A549 (cell line): ENCODE data around the gene DUSP28. TPM values are rescaled to one million over a fixed set of nuclear protein-coding genes. Genes with fewer than 3 reads are reported as not detected.

Experiments used
- ATAC-seq, 2 experiments: fragments of 200-7000 bp in 1 of 2; fragments of >200 bp in 1 of 2; cut with Nextera tagmentation in 1 of 2; cut with Tn5 transposase in 1 of 2; 3 replicates each; pipeline versions ENCODE4 v1.8.0 to v1.9.1; 2018 to 2020; ENCODE audit warnings: mild to moderate bottlenecking in 1 of 2, moderate library complexity in 1 of 2
- CTCF ChIA-PET: fragments of 300-600 bp; sonication (Branson Sonifier 250); formaldehyde crosslinking; extraction: SDS; loops from one replicate; lab custom pipeline; 2021; ENCODE audit warnings: antibody characterized with exemption, inconsistent platforms; lab: Yijun Ruan, JAX
- POLR2A ChIA-PET: fragments of 350-600 bp; formaldehyde crosslinking; extraction: SDS; loops from one replicate; lab custom pipeline; 2021; ENCODE audit warnings: antibody characterized with exemption, inconsistent platforms; lab: Yijun Ruan, JAX
- DNase-seq, 2 experiments: peaks; one replicate each; pipeline versions ENCODE4 v3.0.0 to v3.0.0-alpha.2; 2011 to 2016; ENCODE audit warnings: low read depth in 1 of 2, low spot score in 1 of 2
- FAIRE-seq: peaks from 2 replicates; lab custom pipeline; 2011; peaks lifted over from hg19 to GRCh38; lab: Jason Lieb, UNC
- H3K27ac ChIP-seq, 2 experiments: fragments of >200 bp; sonication (Bioruptor Twin); formaldehyde crosslinking; 3 replicates each; pipeline ENCODE4 v1.5.1; 2016 to 2017
- H3K4me1 ChIP-seq: fragments of >200 bp; sonication (Bioruptor Twin); formaldehyde crosslinking; 3 replicates; pipeline ENCODE4 v1.6.1; 2016
- H3K4me2 ChIP-seq: fragments of >200 bp; sonication (Bioruptor Twin); formaldehyde crosslinking; 3 replicates; pipeline ENCODE4 v1.6.1; 2016
- H3K4me3 ChIP-seq: fragments of >200 bp; sonication (Bioruptor Twin); formaldehyde crosslinking; 3 replicates; pipeline ENCODE4 v1.5.1; 2016
- H3K9me3 ChIP-seq: fragments of >200 bp; sonication (Bioruptor Twin); formaldehyde crosslinking; 3 replicates; pipeline ENCODE4 v1.6.1; 2016
- BHLHE40 ChIP-seq: IDR thresholded peaks from 2 replicates; pipeline ENCODE4 v1.6.1; 2012; ENCODE audit warnings: low read depth, low read length, inconsistent platforms
- CBX2 ChIP-seq: fragments of 200-600 bp; sonication (generic); IDR thresholded peaks from 2 replicates; pipeline ENCODE4 v1.6.1; 2016; ENCODE audit warnings: low read depth, mild to moderate bottlenecking, borderline replicate concordance
- CBX8 ChIP-seq: fragments of 200-600 bp; sonication (generic); IDR thresholded peaks from 2 replicates; pipeline ENCODE4 v1.6.1; 2016
- CEBPB ChIP-seq, 2 experiments: fragments of >200 bp in 1 of 2; sonication (Bioruptor Twin) in 1 of 2; formaldehyde crosslinking in 1 of 2; IDR thresholded peaks; 2 replicates each; pipeline ENCODE4 v1.6.1; 2012 to 2016
- EHMT2 ChIP-seq: fragments of 200-600 bp; sonication (generic); IDR thresholded peaks from 2 replicates; pipeline ENCODE4 v1.6.1; 2016; ENCODE audit warnings: antibody characterized with exemption, low read depth, mild to moderate bottlenecking, moderate library complexity
- EP300 ChIP-seq, 2 experiments: fragments of >200 bp; sonication (Bioruptor Twin); formaldehyde crosslinking; IDR thresholded peaks; 2 replicates in 1 of 2; 3 replicates in 1 of 2; pipeline ENCODE4 v1.6.1; 2016 to 2017
- FOSB ChIP-seq: fragments of 250-450 bp; sonication (Bioruptor Pico); IDR thresholded peaks from 2 replicates; pipeline ENCODE4 v1.5.0; 2020; ENCODE audit warnings: mild to moderate bottlenecking, moderate library complexity
- FOXS1 ChIP-seq: fragments of 250-450 bp; sonication (Bioruptor Pico); IDR thresholded peaks from 2 replicates; pipeline ENCODE4 v1.5.0; 2020; ENCODE audit warnings: mild to moderate bottlenecking, moderate library complexity
- GATA3 ChIP-seq: IDR thresholded peaks from 2 replicates; pipeline ENCODE4 v1.6.1; 2012; ENCODE audit warnings: borderline replicate concordance
- HOXA7 ChIP-seq: fragments of 250-450 bp; sonication (Bioruptor Pico); IDR thresholded peaks from 2 replicates; pipeline ENCODE4 v1.5.0; 2020; ENCODE audit warnings: mild to moderate bottlenecking, moderate library complexity
- HOXB13 ChIP-seq: fragments of 250-450 bp; sonication (Bioruptor Pico); IDR thresholded peaks from 2 replicates; pipeline ENCODE4 v1.5.0; 2020; ENCODE audit warnings: low read depth, mild to moderate bottlenecking, moderate library complexity
- JUNB ChIP-seq: fragments of >200 bp; sonication (Bioruptor Twin); formaldehyde crosslinking; IDR thresholded peaks from 2 replicates; pipeline ENCODE4 v1.6.1; 2016
- KDM5A ChIP-seq: fragments of 200-600 bp; sonication (generic); IDR thresholded peaks from 2 replicates; pipeline ENCODE4 v1.6.1; 2016; ENCODE audit warnings: antibody characterized with exemption, mild to moderate bottlenecking
- MAFK ChIP-seq: fragments of 450-650 bp; IDR thresholded peaks from 2 replicates; pipeline ENCODE4 v1.6.1; 2014; ENCODE audit not compliant: partially characterized antibody
- MAZ ChIP-seq: fragments of 150-350 bp; IDR thresholded peaks from 2 replicates; pipeline ENCODE4 v1.6.1; 2014; ENCODE audit warnings: antibody characterized with exemption, low read depth, low read length, borderline replicate concordance
- NPAS2 ChIP-seq: fragments of 250-450 bp; sonication (Bioruptor Pico); IDR thresholded peaks from 2 replicates; pipeline ENCODE4 v1.8.0; 2022; ENCODE audit warnings: mild to moderate bottlenecking, moderate library complexity, borderline replicate concordance
- RCOR1 ChIP-seq: fragments of 150-350 bp; IDR thresholded peaks from 2 replicates; pipeline ENCODE4 v1.6.1; 2014; ENCODE audit warnings: antibody characterized with exemption, low read length, low read depth
- SMC3 ChIP-seq: fragments of >200 bp; sonication (Bioruptor Twin); formaldehyde crosslinking; IDR thresholded peaks from 3 replicates; pipeline ENCODE4 v1.6.1; 2018; ENCODE audit warnings: inconsistent platforms
- TFCP2L1 ChIP-seq: fragments of 250-450 bp; sonication (Bioruptor Pico); IDR thresholded peaks from 2 replicates; pipeline ENCODE4 v1.5.0; 2021; ENCODE audit warnings: mild to moderate bottlenecking
- ZFP36 ChIP-seq: fragments of 450-650 bp; IDR thresholded peaks from 2 replicates; pipeline ENCODE4 v1.6.1; 2014; ENCODE audit warnings: borderline replicate concordance; ENCODE audit not compliant: partially characterized antibody
- ZNF302 ChIP-seq: fragments of 250-450 bp; sonication (Bioruptor Pico); IDR thresholded peaks from 2 replicates; pipeline ENCODE4 v1.9.0; 2021; ENCODE audit warnings: inconsistent platforms, mild to moderate bottlenecking, moderate library complexity
- WGBS: methylation state at CpG from one replicate; pipeline ENCODE4 v1.1.6; 2017; ENCODE audit errors: missing lambda C conversion rate; 5-methylcytosine and 5-hydroxymethylcytosine counted together
- polyA plus RNA-seq, 4 experiments: library from polyadenylated mRNA; depleted of rRNA in 3 of 4; stranded (reverse); fragments of >200 nt; fragmentation: RNase III in 1 of 4; extraction: RNeasy Plus Mini Kit Qiagen cat#74134 plus additional on column Dnase treatment in 1 of 4; gene quantifications; 2 replicates in 3 of 4; 3 replicates in 1 of 4; pipeline ENCODE4 v1.2.3, GENCODE V29; 2011 to 2017
- TF ChIP-seq, protein P1 (sequence below): fragments of 150-350 bp; IDR thresholded peaks from 2 replicates; pipeline ENCODE4 v1.6.1; 2014; ENCODE audit warnings: low read depth, mild to moderate bottlenecking, low read length
- TF ChIP-seq, protein P2 (sequence below): IDR thresholded peaks from 2 replicates; pipeline ENCODE4 v1.6.1; 2012
- TF ChIP-seq, protein P3 (sequence below): IDR thresholded peaks from 2 replicates; pipeline ENCODE4 v1.6.1; 2012
- TF ChIP-seq, protein P4 (sequence below): fragments of 250-450 bp; sonication (Bioruptor Pico); IDR thresholded peaks from 2 replicates; pipeline ENCODE4 v1.5.0; 2021; ENCODE audit warnings: mild to moderate bottlenecking, moderate library complexity, borderline replicate concordance

Gene DUSP28
- polyA plus RNA-seq, 2 of the 4 experiments (the other 2 are of a cell fraction) = 5.2 to 14.3 TPM

DNA sequence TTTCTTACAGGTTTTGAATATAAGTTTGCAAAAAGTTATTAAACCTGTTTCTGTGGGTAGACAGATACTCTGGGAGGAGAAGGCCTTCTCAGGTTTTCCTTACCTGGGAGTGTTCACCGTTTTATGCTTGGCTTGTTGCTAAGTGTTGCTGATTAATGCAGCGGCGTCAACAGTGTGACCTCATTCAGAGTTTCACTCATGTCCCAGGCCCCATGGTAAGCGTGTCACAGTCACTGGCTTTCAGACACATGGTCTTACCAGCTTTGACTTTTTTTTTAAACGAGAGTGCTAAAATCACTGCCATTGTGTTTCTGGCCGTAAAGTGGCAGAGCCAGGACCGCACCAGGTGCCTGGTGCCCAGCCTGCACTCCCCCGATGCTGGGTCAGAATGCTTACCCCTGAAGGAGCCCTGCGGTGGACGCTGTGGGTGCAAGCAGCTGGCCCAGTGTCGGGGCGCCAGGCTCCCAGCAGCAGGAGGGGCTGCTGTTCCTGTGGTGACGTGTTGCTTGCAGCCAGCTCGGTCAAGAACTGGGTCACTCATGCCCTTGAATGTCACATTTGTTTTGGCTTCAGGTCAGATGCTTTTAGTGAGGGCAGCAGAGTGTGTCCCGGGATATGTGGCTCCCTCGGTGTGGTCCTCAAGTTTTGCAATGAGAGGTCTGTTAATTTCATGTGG is 29.8 kb downstream of the DUSP28 start:
- no peaks in the 10 kb centered on the region for H3K9me3 ChIP-seq
- no peak for TF ChIP-seq RCOR1
- no peak for TF ChIP-seq HOXB13 (CRISPR knock-in tag)
- TF ChIP-seq, protein P1, sequence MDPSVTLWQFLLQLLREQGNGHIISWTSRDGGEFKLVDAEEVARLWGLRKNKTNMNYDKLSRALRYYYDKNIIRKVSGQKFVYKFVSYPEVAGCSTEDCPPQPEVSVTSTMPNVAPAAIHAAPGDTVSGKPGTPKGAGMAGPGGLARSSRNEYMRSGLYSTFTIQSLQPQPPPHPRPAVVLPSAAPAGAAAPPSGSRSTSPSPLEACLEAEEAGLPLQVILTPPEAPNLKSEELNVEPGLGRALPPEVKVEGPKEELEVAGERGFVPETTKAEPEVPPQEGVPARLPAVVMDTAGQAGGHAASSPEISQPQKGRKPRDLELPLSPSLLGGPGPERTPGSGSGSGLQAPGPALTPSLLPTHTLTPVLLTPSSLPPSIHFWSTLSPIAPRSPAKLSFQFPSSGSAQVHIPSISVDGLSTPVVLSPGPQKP = no peak
- no peak for TF ChIP-seq NPAS2 (CRISPR knock-in tag)
- TF ChIP-seq GATA3 = no peak
- no peak for TF ChIP-seq MAZ
- TF ChIP-seq FOSB (CRISPR knock-in tag) = no peak
- no peak for TF ChIP-seq SMC3
- TF ChIP-seq, protein P2, sequence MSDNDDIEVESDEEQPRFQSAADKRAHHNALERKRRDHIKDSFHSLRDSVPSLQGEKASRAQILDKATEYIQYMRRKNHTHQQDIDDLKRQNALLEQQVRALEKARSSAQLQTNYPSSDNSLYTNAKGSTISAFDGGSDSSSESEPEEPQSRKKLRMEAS = no peak
- no peak for TF ChIP-seq TFCP2L1 (CRISPR knock-in tag)
- no peak for TF ChIP-seq ZNF302 (CRISPR knock-in tag)
- TF ChIP-seq CEBPB (IDR thresholded peaks at IDR 0.05) = no peak
- TF ChIP-seq MAFK = no peak
- TF ChIP-seq HOXA7 (CRISPR knock-in tag) = no peak
- no peak for TF ChIP-seq BHLHE40
- TF ChIP-seq ZFP36 = no peak
- TF ChIP-seq JUNB = no peak
- TF ChIP-seq KDM5A = no peak
- no peak for TF ChIP-seq CBX2
- TF ChIP-seq EHMT2 = no peak
- TF ChIP-seq, all 56 proteins: peak for 0
- FAIRE-seq (no peak), ATAC-seq (no peak), DNase-seq (no peak)
- WGBS = 85% methylated on average over 14 of the region's 16 CpGs
- Histone ChIP-seq H3K4me3 (no peak overlapping the region), H3K4me1 (peaks cover 16% of the 10 kb centered on the region), H3K4me2 (no peak overlapping the region), H3K27ac (no peak overlapping the region)
- ChIA-PET CTCF (interaction anchor here (1.0 to 3.1 kb wide), 3 partner anchors 14 to 24 kb away, joined by 3 to 14 read pairs (median 4); partner anchors contain the start of gene RNPEPL1), POLR2A (no interaction called here)

DNA sequence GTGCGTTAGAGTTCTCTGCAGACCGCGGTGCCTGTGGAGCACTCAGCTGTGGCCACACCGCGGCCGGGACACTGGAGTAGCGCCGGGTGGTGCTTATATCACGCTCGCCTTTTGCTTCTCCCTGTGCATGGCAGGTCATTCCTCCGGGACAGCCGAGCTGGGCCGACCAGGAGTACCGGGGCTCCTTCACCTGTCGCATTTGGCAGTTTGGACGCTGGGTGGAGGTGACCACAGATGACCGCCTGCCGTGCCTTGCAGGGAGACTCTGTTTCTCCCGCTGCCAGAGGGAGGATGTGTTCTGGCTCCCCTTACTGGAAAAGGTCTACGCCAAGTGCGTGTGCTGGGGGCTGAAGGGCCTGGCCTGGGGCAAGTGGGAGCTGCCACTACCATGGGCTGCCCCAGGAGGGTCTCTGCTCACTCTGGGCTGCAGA is 30.5 kb downstream of the DUSP28 start:
- Histone ChIP-seq H3K9me3 (no peaks in the 10 kb centered on the region), H3K27ac (no peak overlapping the region), H3K4me2 (no peak overlapping the region), H3K4me1 (peaks cover 12% of the 10 kb centered on the region), H3K4me3 (no peak overlapping the region)
- WGBS = 98% methylated on average over 20 of the region's 21 CpGs
- ATAC-seq (no peak), DNase-seq (no peak), FAIRE-seq (no peak)
- ChIA-PET CTCF (interaction anchor here (1.0 to 3.1 kb wide), 2 partner anchors 22 to 24 kb away, joined by 4 to 14 read pairs; partner anchors contain the start of gene RNPEPL1), POLR2A (no interaction called here)
- TF ChIP-seq FOXS1 (CRISPR knock-in tag) = no peak
- TF ChIP-seq, protein P3, sequence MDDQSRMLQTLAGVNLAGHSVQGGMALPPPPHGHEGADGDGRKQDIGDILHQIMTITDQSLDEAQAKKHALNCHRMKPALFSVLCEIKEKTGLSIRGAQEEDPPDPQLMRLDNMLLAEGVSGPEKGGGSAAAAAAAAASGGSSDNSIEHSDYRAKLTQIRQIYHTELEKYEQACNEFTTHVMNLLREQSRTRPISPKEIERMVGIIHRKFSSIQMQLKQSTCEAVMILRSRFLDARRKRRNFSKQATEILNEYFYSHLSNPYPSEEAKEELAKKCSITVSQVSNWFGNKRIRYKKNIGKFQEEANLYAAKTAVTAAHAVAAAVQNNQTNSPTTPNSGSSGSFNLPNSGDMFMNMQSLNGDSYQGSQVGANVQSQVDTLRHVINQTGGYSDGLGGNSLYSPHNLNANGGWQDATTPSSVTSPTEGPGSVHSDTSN = no peak
- no peak for TF ChIP-seq CBX8
- TF ChIP-seq, protein P4, sequence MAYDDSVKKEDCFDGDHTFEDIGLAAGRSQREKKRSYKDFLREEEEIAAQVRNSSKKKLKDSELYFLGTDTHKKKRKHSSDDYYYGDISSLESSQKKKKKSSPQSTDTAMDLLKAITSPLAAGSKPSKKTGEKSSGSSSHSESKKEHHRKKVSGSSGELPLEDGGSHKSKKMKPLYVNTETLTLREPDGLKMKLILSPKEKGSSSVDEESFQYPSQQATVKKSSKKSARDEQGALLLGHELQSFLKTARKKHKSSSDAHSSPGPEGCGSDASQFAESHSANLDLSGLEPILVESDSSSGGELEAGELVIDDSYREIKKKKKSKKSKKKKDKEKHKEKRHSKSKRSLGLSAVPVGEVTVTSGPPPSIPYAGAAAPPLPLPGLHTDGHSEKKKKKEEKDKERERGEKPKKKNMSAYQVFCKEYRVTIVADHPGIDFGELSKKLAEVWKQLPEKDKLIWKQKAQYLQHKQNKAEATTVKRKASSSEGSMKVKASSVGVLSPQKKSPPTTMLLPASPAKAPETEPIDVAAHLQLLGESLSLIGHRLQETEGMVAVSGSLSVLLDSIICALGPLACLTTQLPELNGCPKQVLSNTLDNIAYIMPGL (CRISPR knock-in tag) = no peak
- no peak for TF ChIP-seq EP300 (IDR thresholded peaks at IDR 0.05)
